ENCODE data around the gene TRIM39. TPM values are rescaled to one million over a fixed set of nuclear protein-coding genes. Genes with fewer than 3 reads are reported as not detected.
"Not testable (repeated sequence)": the region's sequence is repeated elsewhere in the genome, so short reads cannot be mapped to it uniquely, and the experiment has no call there.

The TRIM39 gene
- total and polyA plus RNA-seq, 2 experiments from 2014 or later = 13.9 to 15.4 TPM

GRCh38 chr6:30364591-30364990 is 37.9 kb downstream of the TRIM39 start:
- H3K36me3 ChIP-seq = no peaks in the 10 kb centered on the region
- TF ChIP-seq CTCF (IDR thresholded peaks at IDR 0.05; ENCODE audit: low read depth, low read length) = no peak
- no peak overlapping the region for H3K27ac ChIP-seq
- no peak overlapping the region for H3K4me3 ChIP-seq
- no peaks in the 10 kb centered on the region for H3K4me1 ChIP-seq (ENCODE audit: low read depth)
- peaks cover 42% of the 10 kb centered on the region for H3K27me3 ChIP-seq
- DNase-seq (ENCODE audit: low read depth in 1 of 2, low spot score in 1 of 2) = no peak
- H3K9me3 ChIP-seq (ENCODE audit: low read depth) = no peaks in the 10 kb centered on the region

- not testable (repeated sequence) for H3K4me3 ChIP-seq; H3K36me3 ChIP-seq; H3K4me1 ChIP-seq (ENCODE audit: low read depth); H3K9me3 ChIP-seq (ENCODE audit: low read depth); DNase-seq (ENCODE audit: low read depth in 1 of 2, low spot score in 1 of 2); H3K27ac ChIP-seq
- peaks cover 23% of the 10 kb centered on the region for H3K27me3 ChIP-seq
Observed at GRCh38 chr6:30369280-30369679, 42.6 kb downstream of the TRIM39 start.

- Histone ChIP-seq H3K27me3 (peaks cover 18% of the 10 kb centered on the region), H3K27ac (no peak overlapping the region), H3K36me3 (no peaks in the 10 kb centered on the region), H3K9me3 (ENCODE audit: low read depth) (no peaks in the 10 kb centered on the region), H3K4me1 (ENCODE audit: low read depth) (no peaks in the 10 kb centered on the region), H3K4me3 (no peak overlapping the region)
- DNase-seq (ENCODE audit: low read depth in 1 of 2, low spot score in 1 of 2) = peak; percentile 44 to 84
- no peak for TF ChIP-seq CTCF (IDR thresholded peaks at IDR 0.05; ENCODE audit: low read depth, low read length)
Observed at GRCh38 chr6:30378290-30378937, 51.7 kb downstream of the TRIM39 start.

GRCh38 chr6:30380464-30380863 is 53.7 kb downstream of the TRIM39 start:
- H3K27ac ChIP-seq = no peak overlapping the region
- H3K4me3 ChIP-seq = no peak overlapping the region
- no peaks in the 10 kb centered on the region for H3K36me3 ChIP-seq
- DNase-seq (ENCODE audit: low read depth in 1 of 2, low spot score in 1 of 2) = no peak
- TF ChIP-seq CTCF (IDR thresholded peaks at IDR 0.05; ENCODE audit: low read depth, low read length) = no peak
- peaks cover 10% of the 10 kb centered on the region for H3K27me3 ChIP-seq
- no peaks in the 10 kb centered on the region for H3K9me3 ChIP-seq (ENCODE audit: low read depth)
- H3K4me1 ChIP-seq (ENCODE audit: low read depth) = no peaks in the 10 kb centered on the region

- Histone ChIP-seq H3K4me3 (no peak overlapping the region), H3K36me3 (no peaks in the 10 kb centered on the region), H3K27ac (no peak overlapping the region), H3K27me3 (peaks cover 46% of the 10 kb centered on the region), H3K9me3 (ENCODE audit: low read depth) (no peaks in the 10 kb centered on the region), H3K4me1 (ENCODE audit: low read depth) (no peaks in the 10 kb centered on the region)
- no peak for DNase-seq (ENCODE audit: low read depth in 1 of 2, low spot score in 1 of 2)
- no peak for TF ChIP-seq CTCF (IDR thresholded peaks at IDR 0.05; ENCODE audit: low read depth, low read length)
Observed at GRCh38 chr6:30386166-30386565, 59.4 kb downstream of the TRIM39 start.

- Histone ChIP-seq H3K36me3 (no peaks in the 10 kb centered on the region), H3K9me3 (ENCODE audit: low read depth) (no peaks in the 10 kb centered on the region), H3K27ac (no peak overlapping the region), H3K4me3 (no peak overlapping the region), H3K27me3 (peaks cover 67% of the 10 kb centered on the region), H3K4me1 (ENCODE audit: low read depth) (no peaks in the 10 kb centered on the region)
- TF ChIP-seq CTCF (IDR thresholded peaks at IDR 0.05; ENCODE audit: low read depth, low read length) = no peak
- DNase-seq (ENCODE audit: low read depth in 1 of 2, low spot score in 1 of 2) = no peak
Observed at GRCh38 chr6:30391240-30391639, 64.5 kb downstream of the TRIM39 start.

Other genes with a start within 250 kb of the TRIM39 start
- not detected in 2 replicates for gene TRIM31, start 213.8 kb upstream of the TRIM39 start, total RNA-seq
- gene TRIM31, start 213.8 kb upstream of the TRIM39 start, polyA plus RNA-seq = not detected in 2 replicates
- gene TRIM40, start 190.8 kb upstream of the TRIM39 start, total RNA-seq = not detected in 2 replicates
- not detected in 2 replicates for gene TRIM40, start 190.8 kb upstream of the TRIM39 start, polyA plus RNA-seq
- gene TRIM10, start 165.7 kb upstream of the TRIM39 start, total RNA-seq = not detected in 2 replicates
- gene TRIM10, start 165.7 kb upstream of the TRIM39 start, polyA plus RNA-seq = not detected in 2 replicates
- gene TRIM15, start 163.4 kb upstream of the TRIM39 start, total RNA-seq = not detected in 2 replicates
- gene TRIM15, start 163.4 kb upstream of the TRIM39 start, polyA plus RNA-seq = not detected in 2 replicates
- 17.2 and 24.4 TPM in 2 replicates for gene TRIM26, start 113.5 kb upstream of the TRIM39 start, total RNA-seq
- 18.0 and 18.8 TPM in 2 replicates for gene TRIM26, start 113.5 kb upstream of the TRIM39 start, polyA plus RNA-seq
- gene RPP21, start 18.2 kb downstream of the TRIM39 start, total RNA-seq = 47.4 and 84.5 TPM in 2 replicates
- 62.6 and 65.5 TPM in 2 replicates for gene RPP21, start 18.2 kb downstream of the TRIM39 start, polyA plus RNA-seq
- 30.0 and 39.2 TPM in 2 replicates for gene HLA-E, start 162.6 kb downstream of the TRIM39 start, total RNA-seq
- gene HLA-E, start 162.6 kb downstream of the TRIM39 start, polyA plus RNA-seq = 17.0 and 26.1 TPM in 2 replicates
- gene GNL1, start 229.6 kb downstream of the TRIM39 start, total RNA-seq = 12.4 and 16.1 TPM in 2 replicates
- 33.9 and 44.2 TPM in 2 replicates for gene GNL1, start 229.6 kb downstream of the TRIM39 start, polyA plus RNA-seq
- 11.4 and 11.8 TPM in 2 replicates for gene PRR3, start 230.4 kb downstream of the TRIM39 start, total RNA-seq
- 14.3 and 14.7 TPM in 2 replicates for gene PRR3, start 230.4 kb downstream of the TRIM39 start, polyA plus RNA-seq
- gene ABCF1, start 244.5 kb downstream of the TRIM39 start, total RNA-seq = 54.4 and 61.9 TPM in 2 replicates
- 52.5 and 54.6 TPM in 2 replicates for gene ABCF1, start 244.5 kb downstream of the TRIM39 start, polyA plus RNA-seq

Data from cardiac muscle cell (in vitro differentiated cells and primary cell).